AG09309 (cell line): ENCODE data around the gene PEX6.

Experiments
- DNase-seq: peaks from one replicate; pipeline ENCODE4 v3.0.0-alpha.2; 2010; ENCODE audit warnings: low read depth
- H3K4me3 ChIP-seq: 2 replicates; pipeline ENCODE4 v1.5.1; 2011; ENCODE audit warnings: mild to moderate bottlenecking, low read depth, low read length, moderate library complexity; ENCODE audit not compliant: control insufficient read depth
- TF ChIP-seq, protein P1 (sequence below): IDR thresholded peaks from 2 replicates; pipeline ENCODE4 v1.5.1; 2011; ENCODE audit warnings: mild to moderate bottlenecking, low read depth, low read length, inconsistent platforms; ENCODE audit not compliant: insufficient read depth, control insufficient read depth; ENCODE audit errors: missing control alignments

The PEX6 gene

GRCh38 chr6:42925248-42925857, 53.6 kb downstream of the PEX6 start:
- H3K4me3 ChIP-seq: no peak overlapping the region
- DNase-seq: no peak
- TF ChIP-seq, protein P1, sequence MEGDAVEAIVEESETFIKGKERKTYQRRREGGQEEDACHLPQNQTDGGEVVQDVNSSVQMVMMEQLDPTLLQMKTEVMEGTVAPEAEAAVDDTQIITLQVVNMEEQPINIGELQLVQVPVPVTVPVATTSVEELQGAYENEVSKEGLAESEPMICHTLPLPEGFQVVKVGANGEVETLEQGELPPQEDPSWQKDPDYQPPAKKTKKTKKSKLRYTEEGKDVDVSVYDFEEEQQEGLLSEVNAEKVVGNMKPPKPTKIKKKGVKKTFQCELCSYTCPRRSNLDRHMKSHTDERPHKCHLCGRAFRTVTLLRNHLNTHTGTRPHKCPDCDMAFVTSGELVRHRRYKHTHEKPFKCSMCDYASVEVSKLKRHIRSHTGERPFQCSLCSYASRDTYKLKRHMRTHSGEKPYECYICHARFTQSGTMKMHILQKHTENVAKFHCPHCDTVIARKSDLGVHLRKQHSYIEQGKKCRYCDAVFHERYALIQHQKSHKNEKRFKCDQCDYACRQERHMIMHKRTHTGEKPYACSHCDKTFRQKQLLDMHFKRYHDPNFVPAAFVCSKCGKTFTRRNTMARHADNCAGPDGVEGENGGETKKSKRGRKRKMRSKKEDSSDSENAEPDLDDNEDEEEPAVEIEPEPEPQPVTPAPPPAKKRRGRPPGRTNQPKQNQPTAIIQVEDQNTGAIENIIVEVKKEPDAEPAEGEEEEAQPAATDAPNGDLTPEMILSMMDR: no peak

DNA sequence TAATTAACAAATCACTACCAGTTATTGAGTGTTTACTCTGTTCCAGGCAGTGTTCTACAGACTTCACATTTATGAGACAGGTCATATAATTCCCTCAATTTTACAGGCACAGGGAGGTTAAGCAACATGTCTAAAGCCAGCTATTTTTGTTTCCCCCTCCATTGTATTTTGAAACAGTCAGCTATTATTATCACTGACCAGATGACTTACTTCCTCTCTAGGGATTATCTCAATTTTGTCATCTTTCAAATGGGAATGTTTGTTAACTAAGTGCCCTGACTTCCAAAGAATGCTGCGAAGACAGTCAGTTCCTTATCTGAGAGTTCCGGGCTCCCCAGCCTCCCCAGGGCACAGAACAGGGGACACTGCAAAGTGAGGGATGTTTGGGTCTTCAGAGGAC, 55.3 kb downstream of the PEX6 start:
- DNase-seq: peak; percentile 38
- no peak overlapping the region for H3K4me3 ChIP-seq
- TF ChIP-seq, protein P1: no peak

GRCh38 chr6:42921801-42922200, 57.2 kb downstream of the PEX6 start:
- H3K4me3 ChIP-seq: no peak overlapping the region
- TF ChIP-seq, protein P1: no peak
- DNase-seq: no peak

GRCh38 chr6:42916288-42916687, 62.7 kb downstream of the PEX6 start:
- TF ChIP-seq, protein P1: no peak
- DNase-seq: no peak
- no peak overlapping the region for H3K4me3 ChIP-seq

- H3K4me3 ChIP-seq: no peak within 1 kb of the TSS
- no peak for DNase-seq
- TF ChIP-seq, protein P1: no peak
These were observed 63.2 kb downstream of the PEX6 start, which contains the start of gene PTCRA for GRCh38 chr6:42915732-42916131. TSS of gene PTCRA (plus strand) at chr6:42916053. CDS start at chr6:42916070, 17 bp downstream.

- TF ChIP-seq, protein P1: no peak
- no peak overlapping the region for H3K4me3 ChIP-seq
- no peak for DNase-seq
These were observed 64.4 kb downstream of the PEX6 start for GRCh38 chr6:42914546-42914945.
